SK-N-SH (cell line): ENCODE results near the gene ZNF214. TPM values are rescaled to one million over a fixed set of nuclear protein-coding genes. Genes with fewer than 3 reads are reported as not detected.

Source experiments
- CTCF ChIA-PET: fragments of 300-600, 350-600 bp; formaldehyde crosslinking; extraction: SDS; loops from one replicate; lab custom pipeline; 2021; lab: Yijun Ruan, JAX
- POLR2A ChIA-PET: fragments of 350-600 bp; sonication (Branson Sonifier 250); formaldehyde crosslinking; extraction: SDS; loops from one replicate; lab custom pipeline; 2020; ENCODE audit warnings: antibody characterized with exemption, inconsistent platforms; lab: Yijun Ruan, JAX
- DNase-seq: peaks from one replicate; pipeline ENCODE4 v3.0.0; 2012
- H2AFZ ChIP-seq: fragments of 200-600 bp; sonication (generic); 2 replicates; pipeline ENCODE4 v1.8.1; 2016; ENCODE audit warnings: antibody characterized with exemption, mild to moderate bottlenecking, low read depth
- H3F3A ChIP-seq: fragments of 200-600 bp; sonication (generic); replicated peaks from 2 replicates; pipeline ENCODE3; 2016; ENCODE audit warnings: antibody characterized with exemption, mild to moderate bottlenecking; ENCODE audit not compliant: insufficient read depth
- H3K27ac ChIP-seq, 2 experiments: fragments of 200-500 bp in 1 of 2; fragments of 200-600 bp in 1 of 2; sonication (Bioruptor generic) in 1 of 2; sonication (generic), shearing (Covaris generic) in 1 of 2; 2 replicates each; pipeline versions ENCODE4 v1.5.1 to v1.6.1; 2014 to 2016; ENCODE audit warnings: low read depth in 2 of 2, inconsistent platforms in 1 of 2, low read length in 1 of 2, mild to moderate bottlenecking in 1 of 2, mixed read lengths in 1 of 2
- H3K27me3 ChIP-seq: fragments of 200-600 bp; sonication (generic), shearing (Covaris generic); 2 replicates; pipeline ENCODE4 v1.6.1; 2016; ENCODE audit warnings: mixed run types; ENCODE audit not compliant: insufficient read depth
- H3K36me3 ChIP-seq, 2 experiments: fragments of 200-500 bp in 1 of 2; fragments of 200-600 bp in 1 of 2; sonication (Bioruptor generic) in 1 of 2; sonication (generic) in 1 of 2; replicated peaks in 1 of 2; 2 replicates each; pipeline versions ENCODE3 to v1.5.1; 2014 to 2016; ENCODE audit warnings: low read length in 1 of 2, mild to moderate bottlenecking in 1 of 2; ENCODE audit not compliant: insufficient read depth in 2 of 2, control insufficient read depth in 1 of 2
- H3K4me1 ChIP-seq, 2 experiments: fragments of 200-500 bp in 1 of 2; fragments of 200-600 bp in 1 of 2; sonication (Bioruptor generic) in 1 of 2; sonication (generic), shearing (Covaris generic) in 1 of 2; 2 replicates each; pipeline versions ENCODE4 v1.5.1 to v1.6.1; 2014 to 2016; ENCODE audit warnings: low read depth in 1 of 2, low read length in 1 of 2, mixed run types in 1 of 2; ENCODE audit not compliant: insufficient read depth in 2 of 2, control insufficient read depth in 1 of 2
- H3K4me2 ChIP-seq: fragments of 200-600 bp; sonication (generic), shearing (Covaris generic); 2 replicates; pipeline ENCODE4 v1.6.1; 2017; ENCODE audit warnings: mixed run types
- H3K4me3 ChIP-seq, 2 experiments: fragments of 200-500 bp in 1 of 2; fragments of 200-600 bp in 1 of 2; sonication (Bioruptor generic) in 1 of 2; sonication (generic), shearing (Covaris generic) in 1 of 2; 2 replicates each; pipeline versions ENCODE4 v1.5.1 to v1.8.1; 2014 to 2016; ENCODE audit warnings: low read depth in 2 of 2, inconsistent platforms in 1 of 2, low read length in 1 of 2, mild to moderate bottlenecking in 1 of 2, mixed read lengths in 1 of 2, moderate library complexity in 1 of 2
- H3K79me2 ChIP-seq: fragments of 200-600 bp; sonication (generic); 2 replicates; pipeline ENCODE4 v1.8.1; 2017; ENCODE audit warnings: mild to moderate bottlenecking; ENCODE audit not compliant: insufficient read depth
- H3K9ac ChIP-seq: fragments of 200-600 bp; sonication (generic); 2 replicates; pipeline ENCODE4 v1.6.1; 2017; ENCODE audit warnings: mixed run types
- H3K9me2 ChIP-seq: fragments of 200-600 bp; sonication (generic); 2 replicates; pipeline ENCODE4 v1.6.1; 2017; ENCODE audit warnings: mixed run types
- H3K9me3 ChIP-seq: fragments of 200-600 bp; sonication (generic); 2 replicates; pipeline ENCODE4 v1.6.1; 2017; ENCODE audit warnings: mixed run types, mild to moderate bottlenecking, moderate library complexity
- H4K20me1 ChIP-seq: fragments of 200-600 bp; sonication (generic); 2 replicates; pipeline ENCODE4 v1.6.1; 2017; ENCODE audit warnings: mild to moderate bottlenecking, mixed run types; ENCODE audit not compliant: insufficient read depth
- CHD2 ChIP-seq: fragments of 150-350 bp; IDR thresholded peaks from 2 replicates; pipeline ENCODE4 v1.6.1; 2018; ENCODE audit warnings: low read length; ENCODE audit not compliant: partially characterized antibody
- CTCF ChIP-seq: fragments of 200-600 bp; sonication (generic); IDR thresholded peaks from 2 replicates; pipeline ENCODE4 v1.6.1; 2017; ENCODE audit warnings: antibody characterized with exemption, mild to moderate bottlenecking, moderate library complexity
- EP300 ChIP-seq, 2 experiments: IDR thresholded peaks; 2 replicates each; pipeline versions ENCODE4 v1.4.0 to v1.6.1; 2012; ENCODE audit warnings: borderline replicate concordance in 1 of 2, low read depth in 1 of 2, low read length in 1 of 2
- EZH2phosphoT487 ChIP-seq: fragments of 200-600 bp; sonication (generic); IDR thresholded peaks from 2 replicates; pipeline ENCODE4 v1.6.1; 2017; ENCODE audit warnings: low read depth, mixed run types, mild to moderate bottlenecking, antibody characterized with exemption, moderate library complexity, borderline replicate concordance
- FOSL2 ChIP-seq: IDR thresholded peaks from 2 replicates; pipeline ENCODE4 v1.4.0; 2012; ENCODE audit warnings: low read depth, mild to moderate bottlenecking, moderate library complexity, borderline replicate concordance
- FOXJ3 ChIP-seq: sonication (generic); formaldehyde crosslinking; IDR thresholded peaks from 2 replicates; pipeline ENCODE4 v1.5.1; 2020; ENCODE audit warnings: mild to moderate bottlenecking, missing genetic modification reagents
- GATA2 ChIP-seq: sonication (generic); formaldehyde crosslinking; IDR thresholded peaks from 2 replicates; pipeline ENCODE4 v1.5.0; 2020; ENCODE audit warnings: mild to moderate bottlenecking, missing genetic modification reagents
- JUND ChIP-seq: IDR thresholded peaks from 2 replicates; pipeline ENCODE4 v1.4.0; 2012
- MXI1 ChIP-seq: IDR thresholded peaks from 2 replicates; pipeline ENCODE4 v1.6.1; 2012; ENCODE audit warnings: mild to moderate bottlenecking, low read depth, low read length, improper control_type of control experiment
- NFIC ChIP-seq: IDR thresholded peaks from 2 replicates; pipeline ENCODE4 v1.4.0; 2012; ENCODE audit warnings: borderline replicate concordance
- NRF1 ChIP-seq: IDR thresholded peaks from 2 replicates; pipeline ENCODE4 v1.6.1; 2012; ENCODE audit warnings: low read depth, mild to moderate bottlenecking, low read length
- POLR2AphosphoS5 ChIP-seq: IDR thresholded peaks from 2 replicates; pipeline ENCODE4 v1.6.1; 2012; ENCODE audit warnings: low read depth, low read length
- RAD21 ChIP-seq: IDR thresholded peaks from 2 replicates; pipeline ENCODE4 v1.6.1; 2012; ENCODE audit warnings: mild to moderate bottlenecking, low read length
- RCOR1 ChIP-seq: fragments of 150-350 bp; IDR thresholded peaks from 2 replicates; pipeline ENCODE4 v1.6.1; 2017; ENCODE audit warnings: antibody characterized with exemption, low read length
- RFX5 ChIP-seq: IDR thresholded peaks from 2 replicates; pipeline ENCODE4 v1.6.1; 2012; ENCODE audit warnings: mild to moderate bottlenecking, improper control_type of control experiment, low read length
- RXRA ChIP-seq: IDR thresholded peaks from 2 replicates; pipeline ENCODE4 v1.4.0; 2012; ENCODE audit warnings: low read depth, mild to moderate bottlenecking, borderline replicate concordance
- SMC3 ChIP-seq: IDR thresholded peaks from 2 replicates; pipeline ENCODE4 v1.6.1; 2012; ENCODE audit warnings: low read depth, low read length, improper control_type of control experiment
- TAF1 ChIP-seq: IDR thresholded peaks from 2 replicates; pipeline ENCODE4 v1.6.1; 2012; ENCODE audit warnings: low read depth, mild to moderate bottlenecking, low read length, moderate library complexity, borderline replicate concordance
- TEAD4 ChIP-seq: IDR thresholded peaks from 2 replicates; pipeline ENCODE4 v1.4.0; 2012; ENCODE audit warnings: mild to moderate bottlenecking, borderline replicate concordance; ENCODE audit not compliant: insufficient read depth
- USF2 ChIP-seq: fragments of 150-350 bp; IDR thresholded peaks from 2 replicates; pipeline ENCODE4 v1.6.1; 2017; ENCODE audit warnings: antibody characterized with exemption, low read length, low read depth, borderline replicate concordance
- YY1 ChIP-seq: IDR thresholded peaks from 2 replicates; pipeline ENCODE4 v1.4.0; 2012; ENCODE audit warnings: low read depth, mild to moderate bottlenecking
- WGBS: methylation state at CpG from one replicate; pipeline ENCODE4 v1.1.6; 2017; ENCODE audit warnings: low lambda C conversion rate; 5-methylcytosine and 5-hydroxymethylcytosine counted together
- polyA plus RNA-seq, 3 experiments: library from polyadenylated mRNA; depleted of rRNA; stranded (reverse); fragments of >200 nt; gene quantifications; 2 replicates each; pipeline ENCODE4 v1.2.3, GENCODE V29; 2012
- TF ChIP-seq, protein P1 (sequence below): fragments of 150-350 bp; IDR thresholded peaks from 2 replicates; pipeline ENCODE4 v1.6.1; 2016; ENCODE audit warnings: mild to moderate bottlenecking, low read depth, low read length
- TF ChIP-seq, protein P2 (sequence below): IDR thresholded peaks from 2 replicates; pipeline ENCODE4 v1.4.0; 2012; ENCODE audit warnings: low read depth, borderline replicate concordance

The ZNF214 gene
- polyA plus RNA-seq (2012; rRNA removed): 1.4 and 2.5 TPM in 2 replicates
- 2.1 and 2.5 TPM in 2 replicates for polyA plus RNA-seq (2012; cell fraction: cytosol; rRNA removed)
- 0.90 and 1.4 TPM in 2 replicates for polyA plus RNA-seq (2012; cell fraction: nucleus; rRNA removed)

DNA sequence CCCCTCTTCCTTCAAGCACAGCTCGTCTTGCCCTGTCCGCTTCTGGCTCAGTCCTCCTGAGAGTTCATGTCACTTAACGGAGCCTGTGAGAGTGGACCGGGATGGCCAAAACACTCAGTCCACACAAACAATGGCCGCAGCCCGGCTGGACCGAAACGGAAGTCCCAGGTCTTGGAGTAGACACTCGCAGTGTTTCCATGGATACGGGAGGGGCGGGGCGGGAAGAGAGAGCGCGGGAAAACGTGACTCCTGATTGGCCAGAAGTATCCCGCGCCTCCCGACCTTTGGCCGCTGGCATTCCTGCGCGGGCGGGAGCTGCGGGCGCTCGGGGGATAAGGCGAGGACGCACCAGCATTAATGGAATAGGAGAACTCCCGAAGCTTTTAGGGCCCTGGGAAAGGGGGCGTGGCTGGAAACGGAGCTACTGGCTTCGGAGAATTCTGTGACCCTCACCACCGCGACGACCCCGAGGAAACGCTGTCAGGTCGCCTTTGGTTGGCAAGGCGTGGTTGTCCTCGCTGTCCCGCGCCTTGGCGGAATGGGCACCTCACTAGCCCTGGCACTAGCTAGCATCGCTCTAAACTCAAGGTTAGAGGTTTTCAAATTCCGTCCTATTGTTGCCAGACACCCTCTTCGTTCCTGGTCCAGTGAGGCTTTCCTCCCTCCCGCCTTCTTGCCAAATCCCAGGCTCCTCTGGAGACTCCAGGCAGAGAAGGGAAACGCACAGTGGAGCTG is at the start of gene ZNF214, which contains the start of gene NLRP14:
Gene ZNF214, minus strand, starts transcription at position 164 of the 735 bp plus-strand sequence. CDS start 17,511 bp downstream, outside the sequence.
Gene NLRP14, plus strand, starts transcription at position 297 of the 735 bp plus-strand sequence. CDS start 18,108 bp downstream, outside the sequence.
- 16% methylated on average over 18 of the region's 47 CpGs for WGBS
- no peaks in the 10 kb centered on the region for H3K79me2 ChIP-seq
- peaks cover 4% of the 10 kb centered on the region for H3F3A ChIP-seq
- no peaks in the 10 kb centered on the region for H4K20me1 ChIP-seq
- ChIA-PET CTCF (no interaction called here), POLR2A (interaction anchor here (1.0 kb wide), 1 partner anchor 558 kb away, joined by 3 read pairs; no protein-coding TSS in a partner anchor)
- H2AFZ ChIP-seq: peak within 1 kb of the TSS; percentile 99
- H3K9me2 ChIP-seq: no peaks in the 10 kb centered on the region
- DNase-seq: peak; percentile 92
- H3K9ac ChIP-seq: peak within 1 kb of the TSS; percentile 82
- peaks cover 0 to 8% of the 10 kb centered on the region in 2 experiments; a peak in 2 of 4 replicates for H3K4me1 ChIP-seq
- peak within 1 kb of the TSS; percentile 97 for H3K4me2 ChIP-seq
- peak within 1 kb of the TSS; percentile 93 to 95 for H3K4me3 ChIP-seq
- no peaks in the 10 kb centered on the region for H3K9me3 ChIP-seq
- peak within 1 kb of the TSS; percentile 83 to 84 for H3K27ac ChIP-seq
- no peaks in the 10 kb centered on the region for H3K27me3 ChIP-seq
- H3K36me3 ChIP-seq: no peaks in the 10 kb centered on the region
- TF ChIP-seq CTCF (no peak), FOXJ3 (CRISPR knock-in tag) (no peak), POLR2AphosphoS5 (peak; percentile 79), YY1 (peak; percentile 86; the same call in 1 of the 2 replicates), USF2 (no peak), MXI1 (peak; percentile 46; the same call in 1 of the 2 replicates), RXRA (no peak), GATA2 (CRISPR knock-in tag) (no peak), JUND (no peak), SMC3 (no peak), EP300 (IDR thresholded peaks at IDR 0.05; ENCODE audit: borderline replicate concordance in 1 of 2, low read depth in 1 of 2, low read length in 1 of 2) (no peak), CHD2 (no peak), FOSL2 (no peak), RFX5 (no peak), NRF1 (peak; percentile 59), NFIC (no peak), RAD21 (no peak), EZH2phosphoT487 (no peak), TEAD4 (no peak), TAF1 (no peak), RCOR1 (no peak)
- TF ChIP-seq, protein P1, sequence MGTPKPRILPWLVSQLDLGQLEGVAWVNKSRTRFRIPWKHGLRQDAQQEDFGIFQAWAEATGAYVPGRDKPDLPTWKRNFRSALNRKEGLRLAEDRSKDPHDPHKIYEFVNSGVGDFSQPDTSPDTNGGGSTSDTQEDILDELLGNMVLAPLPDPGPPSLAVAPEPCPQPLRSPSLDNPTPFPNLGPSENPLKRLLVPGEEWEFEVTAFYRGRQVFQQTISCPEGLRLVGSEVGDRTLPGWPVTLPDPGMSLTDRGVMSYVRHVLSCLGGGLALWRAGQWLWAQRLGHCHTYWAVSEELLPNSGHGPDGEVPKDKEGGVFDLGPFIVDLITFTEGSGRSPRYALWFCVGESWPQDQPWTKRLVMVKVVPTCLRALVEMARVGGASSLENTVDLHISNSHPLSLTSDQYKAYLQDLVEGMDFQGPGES: no peak
- TF ChIP-seq, protein P2, sequence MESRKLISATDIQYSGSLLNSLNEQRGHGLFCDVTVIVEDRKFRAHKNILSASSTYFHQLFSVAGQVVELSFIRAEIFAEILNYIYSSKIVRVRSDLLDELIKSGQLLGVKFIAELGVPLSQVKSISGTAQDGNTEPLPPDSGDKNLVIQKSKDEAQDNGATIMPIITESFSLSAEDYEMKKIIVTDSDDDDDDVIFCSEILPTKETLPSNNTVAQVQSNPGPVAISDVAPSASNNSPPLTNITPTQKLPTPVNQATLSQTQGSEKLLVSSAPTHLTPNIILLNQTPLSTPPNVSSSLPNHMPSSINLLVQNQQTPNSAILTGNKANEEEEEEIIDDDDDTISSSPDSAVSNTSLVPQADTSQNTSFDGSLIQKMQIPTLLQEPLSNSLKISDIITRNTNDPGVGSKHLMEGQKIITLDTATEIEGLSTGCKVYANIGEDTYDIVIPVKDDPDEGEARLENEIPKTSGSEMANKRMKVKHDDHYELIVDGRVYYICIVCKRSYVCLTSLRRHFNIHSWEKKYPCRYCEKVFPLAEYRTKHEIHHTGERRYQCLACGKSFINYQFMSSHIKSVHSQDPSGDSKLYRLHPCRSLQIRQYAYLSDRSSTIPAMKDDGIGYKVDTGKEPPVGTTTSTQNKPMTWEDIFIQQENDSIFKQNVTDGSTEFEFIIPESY: no peak
